Neural cell (in vitro differentiated cells): ENCODE results near the gene DNAJC5G. TPM values are rescaled to one million over a fixed set of nuclear protein-coding genes. Genes with fewer than 3 reads are reported as not detected.

Experiments used
- H2AFZ ChIP-seq: fragments of 200-600, 300-800 bp; sonication (generic), shearing (Covaris generic); 2 replicates; pipeline ENCODE4 v1.6.0; 2014; ENCODE audit warnings: low read depth, mild to moderate bottlenecking, antibody characterized with exemption, low read length, moderate library complexity
- H3F3A ChIP-seq: fragments of 200-600 bp; shearing (Covaris generic); 2 replicates; pipeline ENCODE4 v1.6.1; 2016; ENCODE audit warnings: mild to moderate bottlenecking, moderate library complexity, mixed read lengths, antibody characterized with exemption, low read length; ENCODE audit not compliant: insufficient read depth, poor library complexity, severe bottlenecking
- H3K27ac ChIP-seq: fragments of 200-600, 300-800 bp; sonication (generic), shearing (Covaris generic); 2 replicates; pipeline ENCODE4 v1.5.1; 2014; ENCODE audit warnings: mild to moderate bottlenecking, low read length, moderate library complexity
- H3K27me3 ChIP-seq: fragments of 300-800, 200-600 bp; sonication (generic), shearing (Covaris generic); 2 replicates; pipeline ENCODE4 v1.6.0; 2014; ENCODE audit warnings: mild to moderate bottlenecking, low read depth, low read length, moderate library complexity; ENCODE audit not compliant: insufficient read depth
- H3K36me3 ChIP-seq: fragments of 300-800, 200-600 bp; sonication (generic), shearing (Covaris generic); 2 replicates; pipeline ENCODE4 v1.5.1; 2014; ENCODE audit warnings: mild to moderate bottlenecking, antibody characterized with exemption, low read length, moderate library complexity; ENCODE audit not compliant: insufficient read depth
- H3K4me2 ChIP-seq: fragments of 300-800, 200-600 bp; sonication (generic), shearing (Covaris generic); 2 replicates; pipeline ENCODE4 v1.6.0; 2014; ENCODE audit warnings: mild to moderate bottlenecking, low read length
- H3K4me3 ChIP-seq: fragments of 300-800, 200-600 bp; sonication (generic), shearing (Covaris generic); 2 replicates; pipeline ENCODE4 v1.5.1; 2014; ENCODE audit warnings: mild to moderate bottlenecking, low read length, moderate library complexity
- H3K79me2 ChIP-seq: fragments of 200-600 bp; shearing (Covaris generic); replicated peaks from 2 replicates; pipeline ENCODE4 v1.6.0; 2014; ENCODE audit warnings: mild to moderate bottlenecking, low read length, moderate library complexity; ENCODE audit not compliant: insufficient read depth
- H3K9ac ChIP-seq: fragments of 300-800, 200-600 bp; sonication (generic), shearing (Covaris generic); 2 replicates; pipeline ENCODE4 v1.6.1; 2016; ENCODE audit warnings: mild to moderate bottlenecking, low read length, mixed read lengths
- H3K9me2 ChIP-seq: fragments of 200-600 bp; shearing (Covaris generic); 2 replicates; pipeline ENCODE4 v1.6.1; 2016; ENCODE audit warnings: mild to moderate bottlenecking, low read length, mixed read lengths; ENCODE audit not compliant: insufficient read depth
- H3K9me3 ChIP-seq: fragments of 200-600, 300-800 bp; sonication (generic), shearing (Covaris generic); 2 replicates; pipeline ENCODE4 v1.6.1; 2016; ENCODE audit warnings: mild to moderate bottlenecking, mixed run types, low read length, moderate library complexity, mixed read lengths
- H4K20me1 ChIP-seq: fragments of 200-600 bp; shearing (Covaris generic); 2 replicates; pipeline ENCODE4 v1.6.1; 2016; ENCODE audit warnings: mild to moderate bottlenecking, mixed run types; ENCODE audit not compliant: insufficient read depth
- EP300 ChIP-seq: fragments of 450-650 bp; conservative IDR thresholded peaks from 2 replicates; pipeline ENCODE4 v1.6.1; 2014; ENCODE audit warnings: antibody characterized with exemption, mild to moderate bottlenecking, moderate library complexity; ENCODE audit not compliant: poor library complexity, severe bottlenecking
- EZH2 ChIP-seq: fragments of 200-600, 300-800 bp; shearing (Covaris generic), sonication (generic); IDR thresholded peaks from 2 replicates; pipeline ENCODE4 v1.6.1; 2014; ENCODE audit warnings: antibody characterized with exemption, low read length, borderline replicate concordance, mild to moderate bottlenecking; ENCODE audit not compliant: insufficient read depth, poor library complexity, severe bottlenecking
- MXI1 ChIP-seq: fragments of 450-650 bp; conservative IDR thresholded peaks from 2 replicates; pipeline ENCODE4 v1.6.1; 2014; ENCODE audit warnings: antibody characterized with exemption, mild to moderate bottlenecking; ENCODE audit not compliant: poor library complexity, severe bottlenecking
- POLR2AphosphoS5 ChIP-seq: IDR thresholded peaks from 2 replicates; pipeline ENCODE4 v1.6.1; 2012
- RAD21 ChIP-seq: fragments of 450-650 bp; conservative IDR thresholded peaks from 2 replicates; pipeline ENCODE4 v1.6.1; 2014; ENCODE audit warnings: antibody characterized with exemption, mild to moderate bottlenecking, moderate library complexity
- SMC3 ChIP-seq: fragments of 450-650 bp; conservative IDR thresholded peaks from 2 replicates; pipeline ENCODE4 v1.6.1; 2014; ENCODE audit warnings: antibody characterized with exemption, mild to moderate bottlenecking, moderate library complexity; ENCODE audit not compliant: poor library complexity
- TAF1 ChIP-seq: IDR thresholded peaks from 2 replicates; pipeline ENCODE4 v1.6.1; 2012; ENCODE audit warnings: low read depth
- polyA plus RNA-seq: library from polyadenylated mRNA; depleted of rRNA; stranded (reverse); fragments of >200 nt; gene quantifications from 2 replicates; pipeline ENCODE4 v1.2.3, GENCODE V29; 2014
- TF ChIP-seq, protein P1 (sequence below): IDR thresholded peaks from 2 replicates; pipeline ENCODE4 v1.6.1; 2012; ENCODE audit warnings: borderline replicate concordance
- TF ChIP-seq, protein P2 (sequence below): fragments of 450-650 bp; IDR thresholded peaks from 2 replicates; pipeline ENCODE4 v1.5.1; 2014; ENCODE audit warnings: antibody characterized with exemption, mild to moderate bottlenecking, moderate library complexity; ENCODE audit not compliant: poor library complexity, severe bottlenecking

DNAJC5G gene
- polyA plus RNA-seq, 1 donor from 2014 or later: not detected

DNA sequence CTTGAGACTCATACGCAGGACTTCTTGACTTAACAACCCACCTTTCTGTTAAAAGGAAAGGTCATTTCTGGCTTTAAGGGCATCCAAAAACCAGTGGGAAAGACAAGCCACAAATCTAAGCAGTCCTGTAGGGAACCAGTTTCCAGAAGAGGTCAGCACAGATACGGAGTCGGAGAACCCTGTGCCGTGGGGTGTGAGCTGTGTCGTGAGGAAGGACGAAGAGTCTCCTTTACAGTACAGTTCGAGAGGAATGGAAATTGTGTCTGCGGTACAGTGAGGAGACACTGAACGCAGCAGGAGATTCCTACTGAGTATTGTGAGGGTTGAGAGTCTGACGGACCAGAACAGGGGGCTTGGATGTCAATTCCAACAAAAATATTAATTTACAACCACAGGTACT, 30.1 kb upstream of the DNAJC5G start:
- no peaks in the 10 kb centered on the region for H3K36me3 ChIP-seq

DNA sequence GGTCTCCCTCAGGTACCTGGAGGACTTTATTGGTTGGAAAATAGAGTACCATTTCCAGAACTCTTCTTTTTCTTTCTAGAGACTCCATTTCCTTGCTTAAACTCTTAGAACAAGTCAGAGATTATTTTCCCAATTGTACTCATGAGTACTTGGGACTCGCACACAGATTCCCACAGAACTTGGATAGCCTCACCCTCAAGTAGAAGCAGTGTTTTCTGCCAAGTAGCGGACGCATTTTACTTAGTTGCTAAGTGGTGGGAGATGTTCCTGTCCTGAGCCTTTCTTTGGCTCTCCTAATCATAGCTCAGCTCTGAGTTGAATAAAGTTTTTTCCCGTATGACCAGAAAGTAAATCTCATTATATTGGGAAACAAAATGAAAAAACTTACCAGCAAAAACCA, 29.6 kb upstream of the DNAJC5G start:
- Histone ChIP-seq H3K27ac (no peak overlapping the region), H4K20me1 (no peaks in the 10 kb centered on the region)

More for the DNA sequence above, 30.1 kb upstream of the DNAJC5G start:
- no peaks in the 10 kb centered on the region for H3K9me2 ChIP-seq
- H3F3A ChIP-seq: no peaks in the 10 kb centered on the region
- H3K9ac ChIP-seq: no peak overlapping the region
- H3K27me3 ChIP-seq: no peaks in the 10 kb centered on the region
- no peaks in the 10 kb centered on the region for H4K20me1 ChIP-seq
- no peaks in the 10 kb centered on the region for H3K79me2 ChIP-seq
- TF ChIP-seq EP300 (no peak), POLR2AphosphoS5 (no peak), RAD21 (no peak), MXI1 (no peak), EZH2 (no peak), TAF1 (no peak), SMC3 (no peak)
- TF ChIP-seq, protein P1, sequence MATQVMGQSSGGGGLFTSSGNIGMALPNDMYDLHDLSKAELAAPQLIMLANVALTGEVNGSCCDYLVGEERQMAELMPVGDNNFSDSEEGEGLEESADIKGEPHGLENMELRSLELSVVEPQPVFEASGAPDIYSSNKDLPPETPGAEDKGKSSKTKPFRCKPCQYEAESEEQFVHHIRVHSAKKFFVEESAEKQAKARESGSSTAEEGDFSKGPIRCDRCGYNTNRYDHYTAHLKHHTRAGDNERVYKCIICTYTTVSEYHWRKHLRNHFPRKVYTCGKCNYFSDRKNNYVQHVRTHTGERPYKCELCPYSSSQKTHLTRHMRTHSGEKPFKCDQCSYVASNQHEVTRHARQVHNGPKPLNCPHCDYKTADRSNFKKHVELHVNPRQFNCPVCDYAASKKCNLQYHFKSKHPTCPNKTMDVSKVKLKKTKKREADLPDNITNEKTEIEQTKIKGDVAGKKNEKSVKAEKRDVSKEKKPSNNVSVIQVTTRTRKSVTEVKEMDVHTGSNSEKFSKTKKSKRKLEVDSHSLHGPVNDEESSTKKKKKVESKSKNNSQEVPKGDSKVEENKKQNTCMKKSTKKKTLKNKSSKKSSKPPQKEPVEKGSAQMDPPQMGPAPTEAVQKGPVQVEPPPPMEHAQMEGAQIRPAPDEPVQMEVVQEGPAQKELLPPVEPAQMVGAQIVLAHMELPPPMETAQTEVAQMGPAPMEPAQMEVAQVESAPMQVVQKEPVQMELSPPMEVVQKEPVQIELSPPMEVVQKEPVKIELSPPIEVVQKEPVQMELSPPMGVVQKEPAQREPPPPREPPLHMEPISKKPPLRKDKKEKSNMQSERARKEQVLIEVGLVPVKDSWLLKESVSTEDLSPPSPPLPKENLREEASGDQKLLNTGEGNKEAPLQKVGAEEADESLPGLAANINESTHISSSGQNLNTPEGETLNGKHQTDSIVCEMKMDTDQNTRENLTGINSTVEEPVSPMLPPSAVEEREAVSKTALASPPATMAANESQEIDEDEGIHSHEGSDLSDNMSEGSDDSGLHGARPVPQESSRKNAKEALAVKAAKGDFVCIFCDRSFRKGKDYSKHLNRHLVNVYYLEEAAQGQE: no peak
- TF ChIP-seq, protein P2, sequence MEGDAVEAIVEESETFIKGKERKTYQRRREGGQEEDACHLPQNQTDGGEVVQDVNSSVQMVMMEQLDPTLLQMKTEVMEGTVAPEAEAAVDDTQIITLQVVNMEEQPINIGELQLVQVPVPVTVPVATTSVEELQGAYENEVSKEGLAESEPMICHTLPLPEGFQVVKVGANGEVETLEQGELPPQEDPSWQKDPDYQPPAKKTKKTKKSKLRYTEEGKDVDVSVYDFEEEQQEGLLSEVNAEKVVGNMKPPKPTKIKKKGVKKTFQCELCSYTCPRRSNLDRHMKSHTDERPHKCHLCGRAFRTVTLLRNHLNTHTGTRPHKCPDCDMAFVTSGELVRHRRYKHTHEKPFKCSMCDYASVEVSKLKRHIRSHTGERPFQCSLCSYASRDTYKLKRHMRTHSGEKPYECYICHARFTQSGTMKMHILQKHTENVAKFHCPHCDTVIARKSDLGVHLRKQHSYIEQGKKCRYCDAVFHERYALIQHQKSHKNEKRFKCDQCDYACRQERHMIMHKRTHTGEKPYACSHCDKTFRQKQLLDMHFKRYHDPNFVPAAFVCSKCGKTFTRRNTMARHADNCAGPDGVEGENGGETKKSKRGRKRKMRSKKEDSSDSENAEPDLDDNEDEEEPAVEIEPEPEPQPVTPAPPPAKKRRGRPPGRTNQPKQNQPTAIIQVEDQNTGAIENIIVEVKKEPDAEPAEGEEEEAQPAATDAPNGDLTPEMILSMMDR: no peak
- no peak overlapping the region for H3K27ac ChIP-seq
- H3K4me3 ChIP-seq: no peak overlapping the region
- H3K4me2 ChIP-seq: no peak overlapping the region
- no peak overlapping the region for H2AFZ ChIP-seq
- no peaks in the 10 kb centered on the region for H3K9me3 ChIP-seq

More for the DNA sequence above, 29.6 kb upstream of the DNAJC5G start:
- Histone ChIP-seq H3F3A (no peaks in the 10 kb centered on the region), H3K9me2 (no peaks in the 10 kb centered on the region), H2AFZ (no peak overlapping the region), H3K79me2 (no peaks in the 10 kb centered on the region), H3K9me3 (no peaks in the 10 kb centered on the region), H3K27me3 (peaks cover 1% of the 10 kb centered on the region), H3K4me2 (no peak overlapping the region), H3K9ac (no peak overlapping the region), H3K4me3 (no peak overlapping the region), H3K36me3 (no peaks in the 10 kb centered on the region)
- TF ChIP-seq RAD21: no peak
- TF ChIP-seq SMC3: no peak
- TF ChIP-seq, protein P1: no peak
- TF ChIP-seq EZH2: no peak
- no peak for TF ChIP-seq TAF1
- TF ChIP-seq POLR2AphosphoS5: no peak
- TF ChIP-seq MXI1: no peak
- TF ChIP-seq, protein P2: no peak
